Hematopoietic multipotent progenitor cell treated with erythropoietin and hydrocortisone succinate and interleukin-3 and kit ligand, for 4 days (in vitro differentiated cells): ENCODE results near the gene RPUSD2.
A peak's percentile ranks its signal among the peaks of the same experiment; 100 is the strongest.

Experiments
- DNase-seq: peaks from one replicate; pipeline ENCODE4 v3.0.0-alpha.2; 2015

Gene RPUSD2, protein sequence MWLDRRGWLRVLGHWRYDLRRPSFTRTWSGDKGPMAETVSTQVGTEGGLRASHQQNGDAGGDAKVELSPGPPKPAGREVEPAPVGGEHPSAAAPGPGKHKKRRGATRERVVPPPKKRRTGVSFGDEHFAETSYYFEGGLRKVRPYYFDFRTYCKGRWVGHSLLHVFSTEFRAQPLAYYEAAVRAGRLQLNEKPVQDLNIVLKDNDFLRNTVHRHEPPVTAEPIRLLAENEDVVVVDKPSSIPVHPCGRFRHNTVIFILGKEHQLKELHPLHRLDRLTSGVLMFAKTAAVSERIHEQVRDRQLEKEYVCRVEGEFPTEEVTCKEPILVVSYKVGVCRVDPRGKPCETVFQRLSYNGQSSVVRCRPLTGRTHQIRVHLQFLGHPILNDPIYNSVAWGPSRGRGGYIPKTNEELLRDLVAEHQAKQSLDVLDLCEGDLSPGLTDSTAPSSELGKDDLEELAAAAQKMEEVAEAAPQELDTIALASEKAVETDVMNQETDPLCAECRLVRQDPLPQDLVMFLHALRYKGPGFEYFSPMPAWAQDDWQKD

DNA sequence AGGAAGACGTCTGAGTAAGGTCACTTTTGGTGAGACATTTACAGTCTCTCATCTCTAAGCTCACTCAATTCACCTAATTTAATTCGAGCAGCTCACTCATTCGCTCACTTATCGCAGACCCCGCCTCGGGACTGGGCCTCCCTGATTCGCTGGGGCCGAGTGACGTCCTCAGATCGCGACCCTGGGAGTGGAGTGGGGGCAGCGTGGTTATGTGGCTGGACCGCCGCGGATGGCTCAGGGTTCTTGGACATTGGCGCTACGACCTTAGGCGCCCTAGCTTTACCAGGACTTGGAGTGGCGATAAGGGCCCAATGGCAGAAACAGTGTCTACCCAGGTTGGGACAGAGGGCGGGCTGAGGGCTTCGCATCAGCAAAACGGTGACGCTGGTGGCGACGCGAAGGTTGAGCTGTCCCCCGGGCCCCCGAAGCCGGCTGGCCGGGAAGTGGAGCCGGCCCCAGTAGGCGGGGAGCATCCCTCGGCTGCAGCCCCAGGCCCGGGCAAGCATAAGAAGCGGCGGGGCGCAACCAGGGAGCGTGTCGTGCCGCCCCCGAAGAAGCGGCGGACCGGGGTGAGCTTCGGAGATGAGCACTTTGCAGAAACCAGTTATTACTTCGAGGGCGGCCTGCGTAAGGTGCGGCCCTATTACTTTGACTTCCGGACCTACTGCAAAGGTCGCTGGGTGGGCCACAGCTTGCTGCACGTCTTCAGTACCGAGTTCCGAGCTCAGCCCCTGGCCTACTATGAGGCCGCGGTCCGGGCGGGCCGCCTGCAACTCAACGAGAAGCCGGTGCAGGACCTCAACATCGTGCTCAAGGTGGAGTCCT is at the start of gene RPUSD2:
Gene RPUSD2, plus strand, starts transcription at position 171 of the 825 bp plus-strand sequence. Its CDS starts 39 bp downstream, at position 210.
- peak; percentile 98 for DNase-seq

DNA sequence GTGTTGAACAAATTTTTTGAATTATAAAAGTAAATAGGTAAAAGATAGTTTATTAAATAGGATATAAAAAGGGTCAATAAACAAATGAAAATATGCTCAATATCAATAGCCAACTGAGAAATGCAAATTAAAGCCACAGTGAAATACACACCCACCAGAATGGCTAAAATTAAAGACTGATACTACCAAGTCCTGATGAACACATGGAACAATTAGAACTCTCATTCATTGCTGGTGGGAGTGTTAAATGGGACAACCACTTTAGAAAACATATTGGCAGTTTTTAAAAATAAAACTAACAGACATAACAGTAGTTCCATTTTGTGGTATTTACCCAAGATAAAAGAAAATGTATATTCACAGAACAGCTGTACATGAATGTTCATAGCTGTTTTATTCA is 45.5 kb upstream of the RPUSD2 start:
- DNase-seq: no peak

DNA sequence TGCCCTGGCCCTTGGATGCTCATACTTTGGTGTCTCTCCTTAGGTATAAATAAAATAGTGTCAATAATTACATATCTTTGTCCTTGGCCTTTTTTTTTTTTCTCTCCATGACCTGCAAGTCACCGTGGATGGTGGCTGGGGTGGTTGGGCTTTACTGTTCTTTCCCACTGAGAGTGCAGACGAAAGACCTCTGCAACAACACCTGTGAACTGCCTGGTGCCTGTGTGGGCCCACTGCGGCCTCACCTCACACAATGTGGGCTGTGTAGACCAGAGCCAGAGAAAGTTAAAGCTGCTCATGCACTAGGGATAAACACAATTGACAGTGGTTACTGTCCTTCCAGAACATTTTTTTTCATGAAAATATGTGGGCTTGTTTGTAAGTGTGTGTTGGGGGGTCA is 43.2 kb upstream of the RPUSD2 start:
- no peak for DNase-seq

DNA sequence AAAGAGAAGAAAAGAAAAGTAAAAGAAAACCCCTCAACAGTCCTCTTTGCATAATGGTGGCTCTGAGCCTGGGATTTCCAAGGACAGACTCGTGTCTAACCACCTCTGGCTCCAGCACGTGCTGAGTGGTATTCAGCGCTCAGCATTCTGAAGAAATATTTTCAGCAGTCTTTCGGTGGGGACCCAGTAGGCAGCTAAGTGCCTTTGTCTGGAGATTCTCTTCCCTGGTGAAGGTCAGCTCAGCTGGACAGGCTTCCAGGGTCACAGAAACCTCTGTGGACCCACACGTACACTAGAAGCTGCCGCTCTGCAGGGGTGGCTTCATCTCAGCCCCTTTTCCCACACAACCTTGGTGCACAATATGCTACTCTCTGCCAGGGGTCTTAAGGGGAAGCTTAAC is 40.3 kb upstream of the RPUSD2 start:
- DNase-seq: no peak

DNA sequence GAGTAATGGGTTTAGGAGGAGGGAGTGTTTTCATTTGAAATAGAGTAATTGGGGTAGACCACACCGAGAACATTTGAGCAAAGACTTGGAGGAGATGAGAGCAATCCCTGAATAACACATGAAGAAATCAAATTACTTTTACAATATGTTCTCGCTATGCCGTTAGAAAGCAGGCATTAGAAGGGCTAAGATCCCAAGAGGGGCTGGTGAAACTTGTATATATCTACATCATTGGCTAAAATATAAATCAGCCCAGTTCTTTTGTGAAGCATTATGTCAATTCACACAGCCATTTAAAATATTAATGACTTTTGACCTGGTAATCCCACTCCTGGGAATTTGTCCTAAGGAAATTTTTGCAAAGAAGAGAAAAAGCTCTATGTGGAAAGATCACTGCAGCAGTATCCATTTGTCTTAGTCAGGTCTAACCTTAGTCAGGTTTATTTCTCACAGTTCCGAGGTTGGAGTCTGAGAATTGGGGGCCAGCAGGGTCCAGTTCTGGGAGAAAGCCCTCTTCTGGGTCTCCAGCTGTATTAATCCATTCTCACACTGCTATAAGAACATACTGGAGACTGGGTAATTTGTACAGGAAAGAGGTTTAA is 35.2 kb upstream of the RPUSD2 start:
- DNase-seq: no peak

DNA sequence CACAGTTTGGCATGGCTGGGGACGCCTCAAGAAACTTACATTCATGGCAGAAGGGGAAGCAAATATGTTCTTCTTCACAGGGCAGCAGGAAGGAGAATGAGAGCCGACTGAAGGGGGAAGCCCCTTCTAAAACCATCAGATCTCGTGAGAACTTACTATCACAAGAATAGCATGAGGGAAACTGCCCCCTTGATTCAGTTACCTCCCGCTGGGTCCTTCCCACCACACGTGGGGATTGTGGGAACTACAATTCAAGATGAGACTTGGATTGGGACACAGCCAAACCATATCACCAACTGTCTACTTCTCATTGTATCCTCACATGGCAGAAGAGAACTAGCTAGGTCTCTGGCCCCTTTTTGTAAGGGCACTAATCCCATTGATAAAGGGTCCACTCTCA is 34.7 kb upstream of the RPUSD2 start:
- DNase-seq: no peak

DNA sequence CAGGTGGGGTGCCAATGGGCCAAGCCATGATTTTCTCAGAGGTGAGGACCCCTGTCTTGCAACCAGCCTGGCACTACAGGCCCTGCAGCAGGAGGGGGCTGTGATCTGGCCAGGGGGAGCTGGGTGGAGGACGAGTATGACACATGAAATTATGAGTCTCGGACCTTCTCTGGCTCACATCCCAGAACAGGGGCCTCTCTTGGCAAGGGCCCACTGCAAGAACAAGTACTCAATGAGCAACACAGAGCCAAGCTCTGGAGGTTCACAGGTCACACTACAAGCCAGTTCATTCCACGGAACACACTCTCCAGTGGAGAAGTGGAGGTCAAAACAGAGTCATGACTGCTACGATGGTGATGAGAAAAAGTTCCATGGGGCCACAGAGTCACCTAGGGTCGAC is 32.6 kb upstream of the RPUSD2 start:
- no peak for DNase-seq

DNA sequence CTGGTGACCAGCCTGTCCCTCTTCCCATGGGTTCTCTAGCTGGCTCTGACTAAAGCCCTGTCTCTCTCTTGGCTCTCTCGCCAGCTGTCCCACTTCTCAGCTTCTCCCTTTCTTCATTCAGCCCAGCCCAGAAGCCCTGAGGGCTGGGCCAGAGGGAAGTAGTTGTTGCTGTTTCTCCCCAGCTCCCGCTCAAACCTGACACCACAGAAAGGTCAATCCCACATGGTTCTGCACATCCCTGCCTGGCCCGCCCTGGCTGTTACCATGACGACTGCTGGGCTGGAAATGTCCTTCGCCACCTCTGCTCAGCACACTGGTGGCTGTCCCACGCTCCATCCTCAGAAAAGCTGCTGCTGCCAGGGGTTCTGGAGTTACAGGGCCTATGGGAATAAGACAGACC is 30.1 kb upstream of the RPUSD2 start:
- no peak for DNase-seq

DNA sequence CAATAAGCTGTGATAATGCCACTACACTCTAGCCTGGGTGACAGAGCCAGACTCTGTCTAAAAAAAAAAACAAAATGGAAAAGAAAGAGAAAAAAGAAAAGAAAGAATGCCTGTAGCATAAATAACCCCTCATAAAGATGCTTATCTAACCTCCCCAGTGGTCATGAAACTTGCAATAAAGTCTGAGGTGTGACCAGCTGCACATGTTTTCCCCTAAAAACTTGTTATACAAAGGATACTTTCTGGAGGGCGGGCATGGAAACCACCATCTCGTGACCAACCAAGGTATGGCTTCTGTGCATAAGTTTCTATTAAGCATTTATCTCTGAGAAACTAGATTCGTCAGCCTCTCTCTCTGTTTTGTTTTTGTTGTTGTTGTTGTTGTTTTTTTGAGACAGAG is 26.0 kb upstream of the RPUSD2 start:
- DNase-seq: no peak

DNA sequence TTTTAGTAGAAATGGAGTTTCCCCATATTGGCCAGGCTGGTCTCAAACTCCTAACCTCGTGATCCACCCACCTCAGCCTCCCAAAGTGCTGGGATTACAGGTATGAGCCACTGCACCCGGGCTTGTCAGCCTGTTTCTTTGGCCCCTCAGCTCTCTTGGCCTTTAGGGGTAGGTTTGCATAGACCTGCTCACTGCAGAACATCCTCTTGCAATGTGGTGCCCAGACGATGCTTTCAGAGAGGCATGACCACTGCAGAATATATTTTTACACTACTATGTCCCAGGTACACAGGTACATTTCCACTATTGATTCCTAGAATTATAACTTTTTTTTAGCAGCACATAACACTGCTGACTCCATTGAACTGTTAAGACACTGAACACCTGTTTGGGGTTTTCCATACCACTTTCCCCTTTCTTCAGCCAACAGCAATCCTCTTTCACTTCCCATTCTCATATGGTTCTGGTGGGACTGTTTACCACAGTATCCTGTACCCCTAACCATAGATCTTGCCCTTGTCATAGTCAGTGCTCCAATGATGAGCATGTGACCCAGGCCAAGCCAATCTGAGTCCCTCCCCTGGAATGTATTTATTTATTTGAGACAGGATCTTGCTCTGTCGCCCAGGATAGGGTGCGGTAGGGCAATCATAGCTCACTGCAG is 25.3 kb upstream of the RPUSD2 start:
- no peak for DNase-seq

DNA sequence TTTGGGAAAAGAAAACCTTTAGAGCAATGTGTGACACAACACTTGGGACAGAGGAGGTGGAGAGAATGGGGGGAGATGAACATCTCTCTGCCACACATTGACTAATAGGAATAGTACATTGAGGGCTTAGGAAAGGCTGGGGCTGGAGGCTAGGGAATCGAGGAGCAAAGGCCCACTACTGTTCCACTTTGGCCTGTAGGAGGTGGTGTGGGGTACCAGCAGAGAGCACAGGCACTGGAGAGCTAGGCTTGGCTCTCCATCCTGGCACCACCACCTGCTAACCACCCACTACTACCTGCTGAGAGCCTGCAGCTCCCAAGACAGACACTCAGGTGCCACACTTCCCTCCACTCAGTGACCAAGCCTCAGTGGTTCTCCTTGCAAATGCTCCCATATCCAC is 23.6 kb upstream of the RPUSD2 start:
- no peak for DNase-seq

DNA sequence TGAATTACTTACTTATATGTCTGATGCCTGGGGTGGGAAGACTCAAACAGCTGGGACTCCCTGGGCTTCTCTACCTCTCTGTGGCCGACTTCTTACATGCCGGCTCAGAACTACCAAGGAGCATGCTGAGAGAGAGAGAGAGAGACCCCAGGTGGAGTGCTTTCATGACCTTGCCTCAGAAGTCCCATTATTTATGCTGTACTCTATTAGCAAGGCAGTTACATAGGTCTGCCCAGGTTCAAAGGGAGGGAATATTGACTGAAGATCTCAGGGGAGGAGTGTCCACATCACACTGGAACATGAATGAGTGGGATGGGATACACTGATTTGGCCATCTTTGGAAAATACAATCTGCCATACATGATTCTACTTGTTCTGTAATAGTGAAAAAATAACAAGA is 20.5 kb upstream of the RPUSD2 start:
- no peak for DNase-seq

DNA sequence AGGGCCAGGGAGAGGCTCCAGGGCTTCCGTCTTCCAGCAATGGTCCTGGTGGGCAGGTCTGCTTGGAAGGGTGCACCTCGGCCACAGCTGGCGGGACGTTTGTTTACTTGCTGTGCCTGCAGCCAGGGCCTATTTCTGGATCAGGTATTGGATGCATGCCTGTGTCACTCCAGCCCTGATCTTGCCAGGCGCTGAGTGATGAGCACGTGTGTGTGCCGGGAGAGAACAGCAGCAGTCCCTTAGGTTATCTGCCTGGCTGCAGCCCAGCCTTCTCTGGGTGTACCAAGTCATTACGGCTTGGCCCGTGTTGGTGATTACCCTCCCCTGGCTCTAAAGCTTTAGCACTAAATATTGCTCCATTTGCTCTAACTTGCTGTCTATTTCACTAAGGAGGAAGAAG is 19.2 kb upstream of the RPUSD2 start:
- no peak for DNase-seq

DNA sequence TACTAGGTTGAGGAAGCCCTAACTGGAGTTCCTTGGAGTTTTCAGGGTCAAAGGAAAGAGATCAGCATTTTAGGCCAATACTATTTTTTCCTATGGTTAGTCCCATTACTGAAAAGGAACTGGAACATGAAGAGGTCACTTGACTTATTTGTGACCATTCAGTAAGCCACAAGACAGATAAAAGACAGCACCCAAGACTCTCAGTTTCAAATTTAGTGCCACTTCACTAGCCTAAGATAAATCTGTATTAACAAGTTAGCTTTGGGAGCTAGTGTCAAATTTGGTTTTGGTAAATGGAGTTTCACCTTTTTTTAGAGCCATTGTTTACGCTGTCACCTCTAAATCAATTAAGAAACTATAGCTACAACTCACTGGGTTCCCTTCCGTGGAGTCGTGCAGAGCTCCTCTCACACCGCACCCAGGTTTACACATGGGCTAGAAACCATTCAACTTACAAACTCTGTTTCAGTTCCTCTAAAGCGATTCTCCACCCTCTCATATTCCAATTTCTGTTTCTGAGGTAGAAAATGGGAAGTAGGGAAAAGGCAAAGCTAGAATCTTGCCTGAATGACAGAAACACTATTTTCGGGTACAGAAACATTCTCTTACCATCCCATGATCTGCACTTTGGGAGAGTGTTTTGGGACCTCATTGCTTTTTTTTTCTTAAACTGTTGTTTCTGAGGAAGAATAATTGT is 18.6 kb upstream of the RPUSD2 start:
- DNase-seq: no peak

DNA sequence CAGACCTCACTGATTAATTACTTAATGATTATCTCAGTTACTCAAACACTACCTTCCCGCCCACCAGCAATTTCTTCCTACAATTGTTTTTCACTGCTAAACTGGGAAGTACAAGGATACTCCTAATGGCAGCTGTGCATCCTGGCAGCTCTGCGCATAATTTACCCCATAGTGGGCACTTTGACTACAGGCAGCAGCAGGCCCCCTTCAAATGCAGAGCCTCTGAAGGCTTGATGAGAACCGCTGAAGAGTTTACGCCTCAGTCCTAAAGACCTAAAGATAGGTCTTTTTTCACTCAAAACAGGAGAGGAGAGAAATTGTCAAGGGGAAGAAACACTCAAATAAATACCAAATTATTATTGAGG is 15.0 kb upstream of the RPUSD2 start:
- no peak for DNase-seq

DNA sequence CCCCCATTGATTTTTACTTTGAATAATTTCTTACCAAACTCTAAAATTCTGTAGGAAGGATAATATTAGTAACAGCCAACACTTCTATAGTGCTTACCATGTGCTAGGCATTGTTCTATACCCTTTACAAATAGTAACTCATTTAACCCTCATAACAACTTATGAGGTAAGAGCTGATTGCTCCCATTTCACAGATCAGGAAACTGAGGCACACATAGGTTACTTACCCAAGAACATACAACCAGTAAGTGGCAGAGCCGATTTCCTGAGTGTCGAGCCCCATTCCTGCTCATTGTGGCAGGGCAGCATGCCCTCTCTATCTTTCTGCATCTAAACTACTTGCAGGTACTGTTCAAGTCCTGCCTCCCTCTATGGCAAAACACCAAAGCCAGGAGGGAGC is 13.2 kb upstream of the RPUSD2 start:
- DNase-seq: no peak

DNA sequence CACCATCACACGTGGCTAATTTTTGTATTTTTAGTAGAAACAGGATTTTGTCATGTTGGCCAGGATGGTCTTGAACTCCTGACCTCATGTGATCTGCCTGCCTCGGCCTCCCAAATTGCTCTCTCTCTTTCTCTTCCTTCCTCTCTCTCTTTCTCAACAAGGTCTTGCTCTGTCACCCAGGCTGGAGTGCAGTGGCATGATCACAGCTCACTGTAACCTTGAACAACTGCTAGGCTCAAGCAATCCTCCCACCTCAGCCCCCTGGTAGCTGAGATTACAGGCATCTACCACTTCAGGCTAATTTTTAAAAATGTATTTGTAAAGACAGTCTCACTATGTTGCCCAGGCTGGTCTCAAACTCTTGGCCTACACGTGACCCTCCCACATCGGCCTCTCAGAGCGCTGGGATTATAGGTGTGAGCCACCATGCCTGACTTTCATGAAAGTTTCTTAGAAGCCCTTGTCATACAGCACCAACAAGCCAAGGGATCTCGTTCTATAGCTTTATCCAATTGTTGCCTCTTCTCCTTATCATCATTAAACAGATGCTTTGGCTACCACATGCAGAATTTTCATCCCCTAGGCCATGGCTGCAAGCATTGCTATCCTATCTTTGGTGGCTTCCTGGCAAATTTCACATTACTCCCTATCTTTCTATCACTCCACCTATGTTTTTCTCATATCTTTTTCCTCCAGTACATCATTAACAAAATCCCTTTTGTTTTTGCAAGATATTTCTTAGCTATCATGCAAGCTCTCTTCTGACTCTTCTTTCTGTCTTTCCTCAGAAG is 10.0 kb upstream of the RPUSD2 start:
- DNase-seq: peak; percentile 95

DNA sequence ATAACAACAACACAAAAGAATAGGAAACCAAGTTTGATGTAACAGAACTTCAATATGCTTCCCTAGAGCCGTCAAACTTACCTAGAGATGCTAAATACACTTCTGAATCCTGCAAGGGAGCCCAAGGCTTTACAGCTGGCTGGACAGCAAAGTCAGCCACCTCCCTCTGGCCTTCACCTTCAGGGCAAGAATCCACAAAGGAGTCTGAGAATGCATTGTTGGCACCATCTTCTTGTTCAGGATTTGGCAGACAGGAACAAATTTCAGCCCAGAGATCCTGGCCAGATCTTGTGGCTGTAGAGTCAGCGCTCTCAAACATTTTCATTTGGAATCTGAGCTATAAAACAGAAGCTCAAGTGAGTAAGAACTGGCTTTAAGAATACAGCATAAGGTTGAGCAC is 6.4 kb upstream of the RPUSD2 start:
- no peak for DNase-seq

DNA sequence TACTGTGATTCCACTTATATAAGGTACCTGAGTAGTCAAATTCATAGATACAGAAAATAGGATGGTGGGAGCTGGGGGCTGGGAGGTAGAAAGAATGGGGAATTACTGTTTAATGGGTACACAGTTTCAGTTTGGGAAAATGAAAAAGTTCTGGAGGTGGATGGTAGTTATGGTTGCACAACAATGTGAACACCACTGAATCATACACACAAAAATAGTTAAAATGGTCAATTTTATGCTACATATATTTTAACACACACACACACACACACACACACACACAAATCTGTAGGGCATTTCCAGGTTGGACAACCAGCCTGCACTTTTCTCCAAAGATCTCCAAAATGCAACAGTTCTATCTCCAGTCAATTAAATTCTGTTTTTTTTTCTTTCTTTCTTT is 5.7 kb upstream of the RPUSD2 start:
- DNase-seq: no peak

DNA sequence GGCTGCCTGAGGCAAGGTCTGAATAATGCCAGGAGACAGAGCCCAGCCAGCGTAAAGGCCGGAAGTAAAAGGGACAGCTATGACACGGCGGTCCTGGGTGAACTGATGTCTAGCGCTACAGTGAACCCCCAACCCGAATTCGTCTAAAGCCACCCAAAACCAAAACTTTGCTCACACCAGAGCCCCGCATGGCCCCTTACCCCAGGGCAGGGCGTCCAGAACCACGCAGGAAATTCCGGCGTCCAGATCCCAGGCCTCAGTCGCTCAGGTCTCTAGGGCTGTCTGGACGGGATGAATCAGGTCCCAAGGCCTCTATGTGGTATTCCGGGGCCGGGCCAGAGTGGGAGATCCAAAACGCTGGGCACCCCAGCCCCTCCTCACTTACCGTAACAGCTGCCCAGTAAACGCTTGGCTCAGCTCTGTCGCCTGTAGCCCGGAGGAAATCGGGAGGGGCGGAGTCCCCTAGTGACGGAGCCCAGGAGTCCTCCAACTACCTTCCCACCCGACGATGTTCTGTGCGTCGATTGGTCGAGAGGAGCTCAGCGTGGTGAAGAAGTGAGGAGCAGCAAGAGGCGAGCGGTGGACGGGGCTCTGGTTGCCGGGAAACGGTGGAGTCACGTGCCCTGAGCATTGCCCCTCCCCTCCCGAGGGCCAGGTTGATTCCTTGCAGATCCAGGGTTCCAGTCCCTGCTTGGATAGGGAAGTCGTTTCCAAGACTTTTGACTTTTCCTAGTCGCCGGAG is 4.3 kb upstream of the RPUSD2 start, which contains the start of gene CCDC32:
Gene CCDC32, minus strand, starts transcription at position 452 of the 742 bp plus-strand sequence. CDS start 2,027 bp downstream, outside the sequence.
- peak; percentile 100 for DNase-seq
